Measurements from ENCODE around the gene AIFM2. TPM values are rescaled to one million over a fixed set of nuclear protein-coding genes. Genes with fewer than 3 reads are reported as not detected.

Gene AIFM2
- total RNA-seq, 1 experiment from 2014 or later = 19.2 TPM

Other genes with a start within 250 kb of the AIFM2 start
- not detected in 2 replicates for gene MACROH2A2, start 80.0 kb downstream of the AIFM2 start, total RNA-seq (2014; rRNA removed; shearing (Covaris generic))
- 28.2 and 32.2 TPM in 2 replicates for gene TYSND1, start 13.9 kb upstream of the AIFM2 start, total RNA-seq (2014; rRNA removed; shearing (Covaris generic))
- gene SAR1A, start 37.7 kb upstream of the AIFM2 start, total RNA-seq (2014; rRNA removed; shearing (Covaris generic)) = 38.2 and 39.2 TPM in 2 replicates
- 321 and 357 TPM in 2 replicates for gene PPA1, start 100.6 kb upstream of the AIFM2 start, total RNA-seq (2014; rRNA removed; shearing (Covaris generic))
- gene NPFFR1, start 151.2 kb upstream of the AIFM2 start, total RNA-seq (2014; rRNA removed; shearing (Covaris generic)) = 2.9 and 4.4 TPM in 2 replicates
- gene LRRC20, start 249.8 kb upstream of the AIFM2 start, total RNA-seq (2014; rRNA removed; shearing (Covaris generic)) = 36.0 and 40.7 TPM in 2 replicates

Data from HT-29 (cell line).